NCI-H1417 (cell line): ENCODE data around the gene CCDC70.
"Not testable (repeated sequence)": the region's sequence is repeated elsewhere in the genome, so short reads cannot be mapped to it uniquely, and the experiment has no call there.

ENCODE experiments used
- DNase-seq, 3 experiments: peaks; one replicate each; lab custom pipeline; 2025; lab: John Stamatoyannopoulos, UW

The CCDC70 gene

DNA sequence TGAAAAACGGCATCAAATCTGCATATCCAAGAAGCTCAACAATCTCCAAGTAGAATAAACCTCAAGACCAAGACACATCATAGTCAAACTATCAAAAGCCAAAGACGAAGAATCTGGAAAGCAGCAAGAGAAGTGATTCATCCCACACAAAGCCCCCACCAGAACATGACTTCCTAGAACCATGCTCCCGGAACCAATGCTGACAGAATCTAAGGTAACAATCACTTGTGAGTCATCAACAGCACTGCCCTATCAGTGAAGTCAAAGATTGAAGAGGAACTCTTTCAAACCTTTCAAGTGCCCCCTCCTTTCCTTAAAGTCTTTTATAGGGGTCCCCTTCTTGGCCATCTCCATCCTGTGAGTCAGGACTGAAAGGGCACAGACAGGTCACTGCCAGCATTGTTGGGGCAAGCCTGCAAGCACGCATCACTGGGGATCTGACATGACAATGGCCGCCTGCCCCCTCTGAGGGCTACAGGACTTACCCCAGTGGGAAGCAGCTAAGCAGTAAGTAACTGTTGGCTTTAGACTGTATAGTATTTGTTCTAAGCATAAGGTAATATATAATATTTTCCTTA is at the start of gene CCDC70:
TSS of gene CCDC70 (plus strand) at position 247 of the 578 bp plus-strand sequence. CDS start 3,443 bp downstream, outside the sequence.
- DNase-seq, result no peak

DNA sequence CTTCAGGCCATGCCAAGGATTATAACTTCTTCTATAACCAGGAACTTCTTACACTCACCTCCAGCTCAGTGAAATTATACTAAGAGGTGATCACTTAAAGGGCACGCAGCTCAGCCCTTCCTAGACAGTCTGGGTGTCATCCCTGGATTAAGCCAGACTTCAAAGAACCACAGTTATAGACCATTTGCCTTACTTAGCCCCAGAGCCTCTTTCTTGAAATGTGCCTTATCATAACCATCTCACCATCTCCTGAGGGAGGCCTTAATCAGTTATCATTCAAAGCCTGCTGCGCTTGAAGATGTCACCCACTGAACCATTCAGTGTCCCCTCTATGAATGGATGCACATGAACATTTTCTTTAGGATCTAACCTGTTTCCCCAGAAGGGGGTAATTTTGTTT is 47.7 kb upstream of the CCDC70 start:
- DNase-seq, result no peak

DNA sequence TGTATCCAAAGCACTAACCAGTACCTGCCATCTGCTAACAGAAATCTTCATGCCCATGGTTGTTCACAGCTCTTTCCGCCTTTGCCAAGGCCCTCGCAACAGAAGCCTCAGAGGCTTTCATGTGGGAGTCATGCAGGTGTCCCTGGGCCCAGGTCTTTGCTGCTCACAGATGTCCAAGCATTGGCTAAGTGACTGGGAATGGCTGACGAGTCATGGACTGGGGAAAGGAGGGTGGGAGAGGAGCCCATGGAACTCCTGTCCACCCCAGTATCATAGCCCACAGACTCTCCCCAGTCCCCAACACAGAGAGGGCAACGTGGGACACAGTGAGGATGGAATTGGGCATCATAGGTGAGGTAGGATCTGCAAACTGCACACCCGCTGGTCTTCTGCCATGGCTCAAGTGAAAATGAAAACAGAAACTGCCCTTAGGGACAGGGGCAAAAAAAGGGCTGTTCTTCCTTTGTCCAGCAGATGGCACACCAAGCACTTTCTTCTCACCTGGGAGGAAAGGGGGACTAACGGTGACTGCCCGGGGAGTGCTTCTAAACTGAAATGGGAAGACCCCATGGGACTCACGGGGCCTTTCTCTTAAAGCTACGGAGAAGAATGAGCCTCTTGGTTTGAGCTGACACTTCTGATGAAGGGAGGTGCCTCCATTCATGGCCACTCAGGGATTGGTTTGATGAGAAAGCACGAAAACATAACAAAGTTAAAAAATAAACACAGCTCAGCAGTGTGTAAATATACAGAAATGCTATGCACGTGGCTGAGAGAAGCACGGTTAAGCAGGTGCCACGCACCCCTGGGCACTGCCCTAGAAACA is 46.7 kb upstream of the CCDC70 start:
- DNase-seq, result peak; percentile 79 to 92 (median 80)

DNA sequence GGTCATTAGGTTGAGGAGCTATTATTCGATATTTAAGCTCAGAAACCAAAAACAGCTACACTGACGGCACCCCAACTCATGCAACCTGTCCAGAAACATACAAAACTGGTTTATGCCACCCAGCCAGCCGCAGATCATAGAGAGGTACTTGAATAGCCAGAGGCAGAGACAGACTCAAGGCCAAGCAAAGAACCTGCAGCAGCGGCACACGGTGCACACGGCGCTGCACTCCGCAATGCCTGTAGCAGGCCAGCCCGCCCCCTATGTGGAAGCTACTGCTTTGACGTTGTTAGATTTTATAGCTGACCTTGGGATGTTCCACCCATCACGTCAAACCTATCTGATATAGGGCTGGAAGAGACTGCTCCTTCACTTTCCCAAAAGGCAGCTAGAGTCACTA is 45.9 kb upstream of the CCDC70 start:
- peak in 2 of 3 experiments; percentile 44 to 75 for DNase-seq

DNA sequence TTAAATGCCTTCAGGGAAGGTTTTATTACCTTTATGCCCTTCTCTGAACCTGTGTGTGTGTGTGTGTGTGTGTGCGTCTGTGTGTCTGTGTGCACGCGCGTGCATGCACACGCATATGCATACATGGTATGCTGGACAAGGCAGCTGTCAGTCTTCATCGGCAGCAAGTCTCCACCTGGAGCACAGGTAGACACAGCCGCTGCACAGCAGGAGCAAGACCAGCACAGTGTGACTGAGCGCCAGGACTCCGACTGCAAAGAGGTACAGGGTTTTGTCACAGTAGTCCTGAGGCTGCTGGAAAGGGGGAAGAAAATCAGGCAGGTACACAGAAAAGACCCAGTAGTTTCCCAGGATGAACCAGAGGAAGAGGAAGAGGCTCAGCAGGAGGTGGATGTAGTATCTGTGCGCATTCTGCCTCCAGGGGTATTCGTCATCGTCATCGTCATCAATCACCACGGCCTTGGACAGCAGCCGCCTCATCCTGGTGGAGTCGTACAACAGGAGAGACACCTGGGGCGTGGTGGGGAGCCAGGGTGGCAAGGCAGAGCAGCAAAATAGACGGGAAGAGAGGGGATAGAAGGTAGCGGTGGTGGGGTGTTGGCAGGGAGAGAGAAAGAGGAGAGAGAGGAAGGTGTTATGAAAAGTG is 45.0 kb upstream of the CCDC70 start:
- DNase-seq, result peak; percentile 29 to 87 (median 82)

DNA sequence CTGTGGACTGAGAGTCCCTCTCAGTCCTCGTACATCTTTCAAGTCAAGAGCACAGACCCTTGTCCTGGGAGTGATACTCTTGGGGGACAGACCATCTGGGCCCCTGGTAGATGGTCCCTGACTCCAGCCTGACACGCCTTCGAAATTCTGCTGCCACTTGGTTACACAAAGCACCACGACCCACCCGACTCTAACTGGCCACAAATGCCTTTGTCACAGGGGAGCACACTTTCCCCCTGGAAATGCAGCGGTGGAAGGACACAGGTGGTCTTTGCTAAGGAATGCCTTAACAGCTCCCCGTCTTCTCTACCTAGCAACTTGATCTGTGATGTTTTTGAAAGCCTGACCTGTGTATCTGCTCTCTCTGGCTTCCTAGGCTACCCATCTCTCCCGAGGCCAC is 44.1 kb upstream of the CCDC70 start:
- DNase-seq, result no peak

DNA sequence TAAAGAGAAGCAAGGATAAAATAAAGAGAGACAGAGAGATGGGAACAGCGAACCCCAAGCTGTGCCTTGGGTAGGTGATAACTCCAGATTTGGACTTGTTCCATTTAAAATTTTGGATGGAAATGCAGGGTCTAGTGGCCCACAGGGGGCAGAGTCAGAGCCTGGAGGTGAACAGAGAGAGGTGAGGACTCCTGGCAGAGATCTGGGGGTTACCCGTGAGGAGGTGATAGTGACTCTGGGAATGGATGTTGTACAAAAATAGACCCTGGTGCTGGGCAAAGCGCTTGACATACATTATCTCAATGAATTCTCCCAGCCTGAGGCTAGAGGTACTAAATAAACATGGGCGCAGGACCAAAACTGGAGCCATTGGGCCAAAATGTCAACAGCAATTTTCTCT is 43.5 kb upstream of the CCDC70 start:
- DNase-seq, result no peak

DNA sequence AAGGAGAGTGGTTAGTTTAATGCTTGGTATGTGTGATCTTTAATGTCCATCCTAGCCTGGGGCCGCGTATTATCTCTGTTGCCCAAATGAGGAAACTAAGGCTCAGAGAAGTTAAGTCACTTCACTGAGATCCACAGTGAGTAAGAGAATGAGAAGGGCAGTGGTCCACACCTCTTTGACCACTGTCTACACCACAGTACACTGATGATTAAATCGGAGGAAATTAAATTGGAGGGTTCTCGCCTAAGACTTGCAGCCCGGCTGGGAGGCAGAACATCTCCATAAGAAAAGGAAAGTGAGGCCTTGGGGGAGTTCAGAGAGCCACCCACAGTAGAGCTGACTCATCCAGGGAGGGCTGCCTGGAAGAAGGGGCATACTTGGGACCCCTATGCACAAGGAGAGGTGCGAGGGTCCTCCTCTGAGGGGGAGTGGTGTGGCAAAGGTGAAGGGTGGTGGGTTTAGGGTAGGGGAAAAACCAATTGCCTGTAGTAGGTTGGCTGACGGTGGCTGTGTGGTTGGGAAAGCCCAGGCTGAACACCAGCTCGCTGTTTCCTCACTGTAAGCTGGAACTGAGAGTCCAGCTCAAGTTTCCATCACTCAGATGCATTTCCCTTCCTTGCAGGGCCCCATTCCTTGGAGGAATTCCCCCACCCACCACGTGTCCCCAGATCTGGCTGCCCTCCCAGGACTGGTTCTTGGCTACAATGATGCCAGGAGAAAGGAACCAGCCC is 42.8 kb upstream of the CCDC70 start:
- DNase-seq, result no peak

DNA sequence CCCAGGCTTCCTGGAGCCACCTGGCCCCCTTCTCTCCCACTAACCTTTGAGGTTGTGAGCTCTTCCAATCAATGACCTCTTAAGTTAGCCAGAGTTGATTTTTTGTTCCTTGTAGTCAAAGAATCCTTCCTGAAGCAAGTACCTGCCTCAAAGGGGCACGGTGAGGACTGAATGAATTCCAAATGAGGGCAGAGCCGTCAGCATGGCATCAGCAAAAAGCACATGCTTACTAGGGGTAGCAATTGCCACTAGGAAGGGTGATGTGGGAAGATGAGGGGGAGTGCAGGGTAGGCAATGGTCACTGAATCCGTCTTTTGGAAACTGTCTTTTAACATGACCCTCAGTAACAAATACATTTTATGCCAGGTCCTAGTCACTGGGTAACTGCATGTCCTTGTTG is 42.2 kb upstream of the CCDC70 start:
- no peak for DNase-seq

DNA sequence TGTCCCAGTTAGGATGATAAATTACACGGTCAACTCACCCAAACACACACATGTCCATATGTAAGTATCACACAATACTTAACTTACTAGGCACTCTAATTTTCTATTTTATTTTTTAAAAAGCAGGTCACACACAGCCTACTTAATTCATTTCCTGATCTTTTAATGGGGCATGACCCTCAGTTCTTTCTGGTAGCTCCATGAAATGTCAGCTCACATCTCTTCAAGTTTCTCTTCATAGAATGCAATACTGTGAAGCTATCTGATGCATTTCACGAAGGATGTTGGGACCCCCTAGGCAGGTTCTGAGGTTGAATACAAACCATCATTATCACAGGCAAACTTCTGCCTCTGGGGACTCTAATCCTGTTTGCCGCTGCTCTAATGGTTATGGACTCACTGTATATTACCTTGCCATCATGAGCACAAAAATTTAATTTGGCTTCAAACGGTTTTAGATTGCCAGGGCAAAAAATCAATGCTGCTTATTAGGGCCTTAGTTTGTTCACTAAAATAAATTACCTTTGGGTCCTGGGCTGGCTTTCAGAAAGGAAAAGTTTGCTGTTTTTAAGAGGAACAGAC is 41.7 kb upstream of the CCDC70 start:
- DNase-seq, result no peak

DNA sequence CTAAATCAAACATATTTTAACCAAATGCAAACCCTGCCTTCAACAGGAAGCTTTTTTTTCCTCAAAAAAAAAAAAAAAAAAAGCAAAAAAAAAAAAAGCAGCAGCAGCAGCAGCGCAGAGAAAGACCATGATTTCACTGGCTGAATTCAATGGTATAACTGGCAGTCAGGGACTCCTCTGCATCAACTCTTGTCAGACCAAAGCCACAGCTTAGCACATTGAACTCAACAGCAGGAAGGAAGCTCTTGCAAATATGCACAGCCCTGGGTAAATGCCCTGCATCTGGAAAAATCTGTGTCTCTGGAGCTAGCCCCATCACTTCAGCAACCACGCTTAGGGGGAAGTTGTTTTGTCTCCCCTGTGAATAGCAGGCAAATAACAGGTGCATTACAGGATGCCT is 40.2 kb upstream of the CCDC70 start:
- peak in 1 of 3 experiments; percentile 25 for DNase-seq

DNA sequence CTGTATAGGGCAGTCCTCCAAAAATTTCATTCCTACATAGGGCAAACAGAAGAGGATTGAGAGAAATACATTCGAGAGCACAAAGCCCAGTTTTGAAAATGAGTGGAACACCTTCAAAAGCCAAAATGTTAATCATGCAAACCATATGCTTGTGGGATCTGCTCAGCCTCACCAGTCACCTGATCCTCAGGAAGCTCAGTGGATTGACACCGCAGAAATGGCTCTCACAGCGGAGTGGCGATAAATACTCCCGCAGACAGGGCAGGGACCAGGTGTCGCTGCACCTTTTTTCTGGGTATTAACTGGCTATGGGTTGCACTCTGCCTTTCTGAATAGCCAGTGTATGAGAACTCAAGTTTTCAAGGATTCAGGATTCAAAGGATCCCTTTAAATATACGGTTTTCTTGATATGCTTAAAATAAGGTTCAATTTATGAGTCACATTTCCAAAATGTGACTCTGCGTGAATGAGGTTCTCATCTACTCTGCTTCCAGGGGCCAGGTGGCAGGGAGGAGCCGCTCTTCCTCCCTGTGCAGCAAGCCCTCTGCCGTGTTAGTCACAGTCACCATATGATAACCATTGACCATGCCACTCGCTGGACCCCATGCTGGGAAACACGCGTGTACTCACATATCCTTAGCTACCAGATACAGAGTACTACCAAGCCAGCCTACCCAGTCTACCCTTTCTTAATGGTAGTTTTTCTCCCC is 39.5 kb upstream of the CCDC70 start:
- peak in 2 of 3 experiments; percentile 27 to 63 for DNase-seq

DNA sequence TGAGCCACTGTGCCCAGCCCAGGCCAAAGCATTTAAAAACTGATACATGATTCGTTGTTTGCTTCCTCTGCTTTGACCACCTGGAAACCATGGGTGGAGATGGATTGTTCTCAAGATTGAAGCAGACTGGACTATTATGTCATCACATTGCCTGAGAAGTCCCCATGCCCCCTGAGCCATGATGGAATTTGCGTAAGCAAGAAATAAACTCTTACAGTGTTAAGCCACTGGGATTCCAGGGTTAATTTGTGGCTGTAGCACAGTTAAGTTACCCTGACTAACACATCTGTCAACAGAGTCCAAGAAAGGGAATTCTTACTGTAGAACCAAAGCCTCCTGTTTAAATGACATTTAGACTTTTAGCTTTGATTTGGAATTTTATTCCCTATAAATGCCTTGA is 38.4 kb upstream of the CCDC70 start:
- DNase-seq, result no peak

DNA sequence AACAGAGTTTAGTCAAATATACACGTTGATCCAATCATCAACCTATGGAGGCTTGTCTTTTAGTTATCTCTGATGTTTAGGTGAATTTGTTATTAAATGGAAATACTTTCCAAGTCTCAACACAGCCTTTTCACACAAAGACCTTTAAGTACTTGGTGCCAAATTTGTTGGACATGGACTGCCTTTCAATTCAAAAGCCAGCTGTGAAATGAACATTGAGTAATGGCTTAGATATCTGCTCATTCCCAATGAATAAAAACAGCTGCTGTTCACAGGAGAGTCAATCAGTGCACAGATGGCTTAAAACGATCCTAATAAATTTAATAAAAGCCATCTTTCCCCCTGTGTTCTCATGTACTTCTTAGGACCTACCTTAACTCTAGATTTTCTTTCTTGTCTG is 37.9 kb upstream of the CCDC70 start:
- DNase-seq, result no peak

DNA sequence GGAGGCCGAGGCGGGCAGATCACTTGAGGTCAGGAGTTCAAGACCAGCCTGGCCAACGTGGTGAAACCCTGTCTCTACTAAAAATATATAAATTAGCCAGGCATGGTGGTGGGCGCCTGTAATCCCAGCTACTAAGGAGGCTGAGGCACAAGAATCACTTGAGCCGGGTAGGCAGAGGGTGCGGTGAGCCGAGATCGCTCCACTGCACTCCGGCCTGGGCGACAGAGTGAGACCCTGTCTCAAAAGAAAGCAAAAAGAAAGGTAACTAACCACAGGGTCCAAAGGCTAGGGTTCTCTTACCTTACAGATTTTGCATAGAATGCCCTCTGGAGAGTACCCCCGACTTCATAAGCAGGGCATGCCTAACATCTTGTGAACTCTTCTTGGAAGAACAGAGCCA is 37.1 kb upstream of the CCDC70 start:
- DNase-seq, result not testable (repeated sequence)

DNA sequence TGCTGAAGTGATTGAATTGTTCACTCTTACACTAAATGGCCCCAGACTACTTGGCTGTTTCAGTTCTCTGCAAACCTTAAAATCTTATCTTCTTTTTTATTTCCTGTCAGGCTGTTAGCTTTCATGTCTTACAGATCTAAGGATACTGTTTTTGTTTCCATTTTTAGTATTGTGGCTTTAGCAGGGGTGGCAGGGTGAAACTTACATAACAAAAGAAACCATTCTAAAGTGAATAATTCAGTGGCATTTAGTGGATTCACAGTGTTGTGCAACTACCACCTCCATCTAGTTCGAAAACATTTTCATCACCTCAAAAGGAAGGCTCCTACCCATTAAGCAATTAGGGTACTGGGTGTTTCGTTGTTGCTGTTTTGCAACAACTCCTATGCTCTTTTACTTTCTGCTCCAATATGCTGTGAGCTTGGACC is 36.6 kb upstream of the CCDC70 start:
- DNase-seq, result no peak

DNA sequence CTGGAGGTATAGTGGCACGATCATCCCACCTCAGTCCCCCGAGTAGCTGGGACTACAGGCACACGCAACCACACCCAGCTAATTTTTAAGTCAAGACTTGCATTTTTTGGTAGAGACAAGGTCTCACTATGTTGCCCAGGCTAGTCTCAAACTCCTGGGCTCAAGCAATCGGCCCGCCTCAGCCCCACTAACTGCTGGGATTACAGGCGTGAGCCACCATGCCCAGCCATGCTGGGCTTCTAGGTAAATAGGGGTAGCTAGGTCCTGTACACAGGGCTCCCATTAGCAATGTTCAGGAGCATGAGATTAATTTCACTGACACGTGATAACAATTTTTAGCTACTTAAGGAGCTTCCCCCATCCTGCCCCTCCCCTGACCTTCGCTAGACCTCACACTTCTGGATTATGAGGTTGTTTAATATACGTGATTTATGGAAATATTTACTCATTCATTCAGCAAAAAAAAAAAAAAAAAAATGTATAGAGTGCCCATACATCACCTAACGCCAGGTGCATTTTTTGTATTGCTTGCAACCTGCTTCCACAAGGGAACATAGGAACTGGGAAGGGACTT is 36.0 kb upstream of the CCDC70 start:
- no peak for DNase-seq

DNA sequence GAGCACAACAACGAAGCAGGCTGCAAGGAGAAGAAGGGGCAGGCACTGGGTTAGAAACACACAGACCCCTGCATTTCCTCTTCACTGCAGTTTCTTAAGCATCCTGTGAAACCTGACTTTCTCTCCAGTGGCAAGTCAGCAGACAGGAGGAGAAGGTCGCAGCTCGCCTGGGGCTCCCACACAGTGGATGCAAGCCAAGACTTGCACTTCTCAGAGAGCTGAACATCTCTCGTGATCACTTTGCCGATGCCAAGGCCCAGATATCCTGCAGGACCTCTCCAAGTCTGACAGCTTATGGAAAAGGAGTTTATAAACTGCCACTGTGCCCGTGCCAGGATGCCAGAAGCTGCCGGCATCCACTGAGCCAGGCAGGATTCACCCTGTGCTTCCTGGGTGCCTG is 35.2 kb upstream of the CCDC70 start:
- no peak for DNase-seq

DNA sequence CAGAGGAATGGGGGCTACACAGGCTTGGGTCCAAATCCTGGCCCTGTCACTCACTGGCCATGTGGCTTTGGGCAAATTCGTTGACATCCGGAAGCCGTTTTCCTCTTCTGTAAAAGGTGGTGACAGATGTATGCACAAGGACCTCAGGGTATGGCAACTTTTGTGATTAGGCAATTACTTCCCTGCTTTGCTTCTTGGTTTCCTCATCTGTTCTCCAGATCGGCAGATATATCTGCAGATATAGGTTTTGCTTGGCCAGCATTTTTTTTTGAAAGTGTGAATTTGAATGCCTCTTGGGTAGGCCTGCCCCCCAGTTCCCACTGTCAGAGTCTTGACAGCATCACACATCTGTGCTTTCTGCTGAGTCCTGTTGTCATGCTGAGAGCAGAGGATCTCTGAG is 34.5 kb upstream of the CCDC70 start:
- no peak for DNase-seq

DNA sequence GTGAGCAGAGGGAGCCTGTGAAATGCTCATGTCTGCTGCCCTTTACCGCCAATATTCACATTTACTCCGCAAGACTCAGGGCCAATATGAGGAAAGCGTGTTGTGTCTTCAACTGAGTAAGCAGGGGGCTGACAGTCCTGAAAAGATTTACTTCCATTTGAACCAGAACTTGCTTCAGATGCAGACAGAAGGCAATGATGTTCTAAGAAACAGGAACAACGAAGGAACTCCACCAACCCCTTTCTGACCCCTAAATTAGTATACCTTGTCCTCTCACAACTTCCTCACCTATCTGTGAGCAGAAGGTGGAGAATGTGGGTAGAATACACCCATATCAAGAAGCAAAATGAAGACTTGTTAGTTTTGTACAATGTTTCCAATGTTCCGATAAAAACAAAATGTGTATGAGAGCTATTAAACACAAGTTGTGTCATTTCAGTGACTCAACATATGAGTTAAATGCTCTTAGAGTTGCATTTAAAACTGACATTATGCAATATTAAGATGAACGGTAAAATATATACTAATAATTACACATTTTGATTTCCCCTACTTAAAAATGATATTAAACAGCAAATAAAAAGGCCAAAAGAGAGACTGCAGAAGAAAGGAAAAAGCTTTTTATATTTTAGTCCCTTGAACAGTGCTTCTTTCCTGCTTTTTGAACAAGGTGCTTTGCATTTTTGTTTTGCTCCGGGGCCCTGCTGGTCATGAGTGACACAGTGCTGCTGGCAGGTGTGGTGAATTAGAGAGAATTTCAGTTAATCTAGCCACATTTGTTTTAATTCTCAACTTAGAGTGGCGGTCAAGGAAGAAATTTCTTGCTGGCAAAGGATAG is 32.8 kb upstream of the CCDC70 start:
- DNase-seq, result no peak
